Transverse colon (tissue), 4 donors: ENCODE data around the gene OR6X1. TPM values are rescaled to one million over a fixed set of nuclear protein-coding genes. Genes with fewer than 3 reads are reported as not detected.
"Not testable (repeated sequence)": the region's sequence is repeated elsewhere in the genome, so short reads cannot be mapped to it uniquely, and the experiment has no call there.

Experiments
- DNase-seq: peaks from one replicate; pipeline ENCODE4 v3.0.0-alpha.2; 2019
- H3K27ac ChIP-seq, 4 donors: fragments of 200-600 bp; sonication (generic); 2 replicates each; pipeline ENCODE4 v1.5.1; 2016 to 2018; ENCODE audit warnings: inconsistent platforms in 4 of 4
- H3K27me3 ChIP-seq: fragments of 200-600 bp; sonication (generic); 2 replicates; pipeline ENCODE4 v1.5.1; 2017; ENCODE audit warnings: inconsistent platforms
- H3K36me3 ChIP-seq, 4 donors: fragments of 200-600 bp; sonication (generic); 2 replicates each; pipeline ENCODE4 v1.5.1; 2017 to 2019; ENCODE audit warnings: inconsistent platforms in 4 of 4
- H3K4me1 ChIP-seq, 4 donors: fragments of 200-600 bp; sonication (generic); 2 replicates each; pipeline ENCODE4 v1.5.1; 2017 to 2020; ENCODE audit warnings: inconsistent platforms in 4 of 4
- H3K4me3 ChIP-seq, 4 donors: fragments of 200-600 bp; sonication (generic); 1 replicate in 1 of 4; 2 replicates in 3 of 4; pipeline versions ENCODE4 v1.5.1 to v1.6.1; 2017 to 2019; ENCODE audit warnings: inconsistent platforms in 4 of 4
- H3K9me3 ChIP-seq, 2 donors: fragments of 200-600 bp; sonication (generic); 2 replicates each; pipeline ENCODE4 v1.5.1; 2017 to 2019; ENCODE audit warnings: inconsistent platforms in 2 of 2
- CTCF ChIP-seq, 5 experiments: fragments of 200-600 bp in 3 of 5; fragments of 450-650 bp in 2 of 5; sonication (generic) in 3 of 5; IDR thresholded peaks; 1 replicate in 2 of 5; 2 replicates in 3 of 5; pipeline ENCODE4 v1.5.1; 2016 to 2017; ENCODE audit warnings: antibody characterized with exemption in 5 of 5, inconsistent platforms in 3 of 5, mild to moderate bottlenecking in 2 of 5, moderate library complexity in 1 of 5
- EP300 ChIP-seq: sonication (generic); formaldehyde crosslinking; IDR thresholded peaks from one replicate; pipeline ENCODE4 v1.6.1; 2017; ENCODE audit warnings: antibody characterized with exemption, low read depth
- POLR2A ChIP-seq: fragments of 450-650 bp; IDR thresholded peaks from one replicate; pipeline ENCODE4 v1.6.1; 2016; ENCODE audit warnings: antibody characterized with exemption, mild to moderate bottlenecking, moderate library complexity
- POLR2AphosphoS5 ChIP-seq, 3 donors: sonication (generic); formaldehyde crosslinking; IDR thresholded peaks; one replicate each; pipeline ENCODE4 v1.6.1; 2016; ENCODE audit warnings: antibody characterized with exemption in 3 of 3
- WGBS, 2 donors: methylation state at CpG; one replicate each; pipeline ENCODE4 v1.1.5; 2018; ENCODE audit warnings: low coverage in 1 of 2; 5-methylcytosine and 5-hydroxymethylcytosine counted together
- in situ Hi-C, 4 donors: fragments of 200-750 bp; cut with MboI; loops; one replicate each; pipeline versions ENCODE4 v1.15.0 to v1.15.1; 2017; ENCODE audit warnings: low sequenced_read_pairs in 3 of 4, low pct_ligation_motif_present in 1 of 4, low pct_unique_long_range_greater_than_20kb in 1 of 4
- intact Hi-C: fragments of 100-400 bp; cut with DNase I; formaldehyde crosslinking; loops from one replicate; pipeline ENCODE4 v1.15.1; 2023; ENCODE audit warnings: low total_unique reads
- total RNA-seq, 4 donors: library from RNA; depleted of rRNA; stranded (reverse); fragments of >200 nt; gene quantifications; one replicate each; pipeline ENCODE4 v1.1.0, GENCODE V29; 2016

The OR6X1 gene
- total RNA-seq, 4 donors from 2014 or later, result 0.68 TPM; not detected in 3

GRCh38 chr11:123718469-123718868 lies 35.8 kb downstream of the OR6X1 start:
- 66 to 84% methylated on average over 4 of the region's 4 CpGs for WGBS, 2 donors
- DNase-seq, result no peak
- no peak overlapping the region for H3K27ac ChIP-seq
- TF ChIP-seq CTCF (IDR thresholded peaks at IDR 0.05) (no peak), POLR2AphosphoS5 (IDR thresholded peaks at IDR 0.05) (no peak), EP300 (no peak), POLR2A (no peak)
- H3K27me3 ChIP-seq, result peaks cover 5% of the 10 kb centered on the region
- H3K4me3 ChIP-seq, result no peak overlapping the region
- in situ Hi-C loops (no loop called here), intact Hi-C loops (no loop called here)
- H3K9me3 ChIP-seq, result no peaks in the 10 kb centered on the region
- no peaks in the 10 kb centered on the region for H3K4me1 ChIP-seq
- no peaks in the 10 kb centered on the region for H3K36me3 ChIP-seq

DNA sequence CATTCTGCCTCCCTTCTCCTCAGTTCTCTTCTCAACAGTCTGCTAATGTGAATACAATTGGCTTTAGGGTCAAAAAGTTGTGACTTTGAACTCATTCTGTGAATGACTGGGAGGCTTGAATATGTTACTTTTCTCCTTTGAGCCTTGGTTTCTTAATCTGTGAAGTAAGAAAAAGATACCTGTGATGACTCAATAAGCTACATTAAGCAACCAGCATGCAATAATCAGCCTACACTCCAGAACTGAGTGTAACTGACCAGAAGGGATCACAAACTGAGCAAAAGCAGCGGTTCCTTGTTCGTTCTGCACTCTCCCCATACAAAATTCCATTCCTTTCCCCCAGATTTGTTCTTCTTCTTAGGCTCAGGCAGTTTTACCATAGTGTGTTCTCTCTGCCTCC lies 36.3 kb downstream of the OR6X1 start:
- H3K4me1 ChIP-seq, result no peaks in the 10 kb centered on the region
- no peaks in the 10 kb centered on the region for H3K36me3 ChIP-seq
- no peak for TF ChIP-seq POLR2A
- TF ChIP-seq CTCF (IDR thresholded peaks at IDR 0.05), result no peak
- TF ChIP-seq POLR2AphosphoS5 (IDR thresholded peaks at IDR 0.05), result no peak
- no peak for TF ChIP-seq EP300
- peaks cover 5% of the 10 kb centered on the region for H3K27me3 ChIP-seq
- no peak overlapping the region for H3K27ac ChIP-seq
- intact Hi-C loops (no loop called here), in situ Hi-C loops (no loop called here)
- no peaks in the 10 kb centered on the region for H3K9me3 ChIP-seq
- H3K4me3 ChIP-seq, result no peak overlapping the region
- WGBS, 2 donors, result 89 to 92% methylated on average over 2 of the region's 2 CpGs
- DNase-seq, result no peak

DNA sequence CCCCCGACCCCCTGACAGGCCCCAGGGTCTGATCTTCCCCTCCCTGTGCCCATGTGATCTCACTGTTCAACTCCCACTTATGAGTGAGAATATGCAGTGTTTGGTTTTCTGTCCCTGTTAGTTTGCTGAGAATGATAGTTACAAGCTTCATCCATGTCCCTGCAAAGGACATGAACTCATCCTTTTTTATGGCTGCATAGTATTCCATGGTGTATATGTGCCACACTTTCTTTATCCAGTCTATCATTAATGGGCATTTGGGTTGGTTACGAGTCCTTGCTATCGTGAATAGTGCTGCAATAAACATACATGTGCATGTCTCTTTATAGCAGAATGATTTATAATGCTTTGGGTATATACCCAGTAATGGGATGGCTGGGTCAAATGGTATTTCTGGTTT lies 41.7 kb downstream of the OR6X1 start:
- H3K9me3 ChIP-seq, intact Hi-C loops, in situ Hi-C loops, H3K4me1 ChIP-seq, H3K36me3 ChIP-seq, DNase-seq, H3K27ac ChIP-seq, H3K4me3 ChIP-seq: not testable (repeated sequence)
- WGBS, 2 donors, result 74 to 79% methylated on average over 3 of the region's 3 CpGs
- peaks cover 11% of the 10 kb centered on the region for H3K27me3 ChIP-seq

DNA sequence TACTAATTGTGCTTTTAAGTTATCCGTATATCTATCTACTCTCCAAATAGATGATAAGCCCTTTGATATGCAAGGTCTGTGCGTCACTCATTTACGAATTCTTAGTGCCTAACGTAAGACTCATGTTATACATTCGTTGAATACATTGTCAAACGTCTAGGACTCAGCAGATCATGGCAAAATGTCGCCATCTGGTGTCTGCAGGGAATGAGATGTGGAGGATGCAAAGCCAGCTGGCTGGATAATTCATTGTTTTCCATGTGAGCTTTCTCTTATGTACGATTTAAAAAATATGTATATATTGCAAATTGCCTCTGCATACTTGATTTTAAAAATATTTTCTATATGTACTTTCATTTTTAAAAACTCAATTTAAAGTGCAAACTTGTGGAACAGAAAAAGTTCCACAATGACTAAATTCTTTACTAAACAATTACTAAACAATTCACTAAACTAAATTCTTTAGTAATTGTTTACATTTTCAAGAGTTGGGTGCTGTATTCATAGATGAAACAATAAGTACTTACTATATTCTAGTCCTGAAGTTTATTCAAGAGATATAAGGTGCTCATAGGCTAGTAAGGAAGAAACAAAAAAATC lies 46.6 kb downstream of the OR6X1 start:
- Histone ChIP-seq H3K27ac (no peak overlapping the region), H3K36me3 (no peaks in the 10 kb centered on the region), H3K4me1 (no peaks in the 10 kb centered on the region), H3K27me3 (peaks cover 5% of the 10 kb centered on the region), H3K4me3 (no peak overlapping the region), H3K9me3 (no peaks in the 10 kb centered on the region)
- in situ Hi-C loops, result loop anchor here in 1 of 4 donors (10.0 kb wide), 1 partner anchor 133 kb away; no protein-coding TSS in a partner anchor
- peak; percentile 58 for DNase-seq
- TF ChIP-seq POLR2A (no peak), EP300 (no peak), POLR2AphosphoS5 (IDR thresholded peaks at IDR 0.05) (no peak), CTCF (IDR thresholded peaks at IDR 0.05) (peak; percentile 45 to 63 (median 56))
- intact Hi-C loops, result loop anchor here (1.0 kb wide), 1 partner anchor 127 kb away; no protein-coding TSS in a partner anchor
- WGBS, 2 donors, result 4 to 7% methylated on average over 8 of the region's 8 CpGs

- in situ Hi-C loops, result loop anchor here in 1 of 4 donors (10.0 kb wide), 1 partner anchor 132 kb away; no protein-coding TSS in a partner anchor
Measured at GRCh38 chr11:123707206-123707605, 47.1 kb downstream of the OR6X1 start.

More at GRCh38 chr11:123707206-123707605, 47.1 kb downstream of the OR6X1 start:
- no peaks in the 10 kb centered on the region for H3K36me3 ChIP-seq
- no peaks in the 10 kb centered on the region for H3K9me3 ChIP-seq
- TF ChIP-seq POLR2A (no peak), POLR2AphosphoS5 (IDR thresholded peaks at IDR 0.05) (no peak), CTCF (IDR thresholded peaks at IDR 0.05) (no peak), EP300 (no peak)
- H3K4me1 ChIP-seq, result no peaks in the 10 kb centered on the region
- no peak overlapping the region for H3K27ac ChIP-seq
- 89 to 100% methylated on average over 2 to 3 of the region's 3 CpGs for whole genome bisulfite sequencing, 2 donors
- intact Hi-C loops, result no loop called here
- no peak for DNase-seq
- peaks cover 5% of the 10 kb centered on the region for H3K27me3 ChIP-seq
- no peak overlapping the region for H3K4me3 ChIP-seq
